Measurements from ENCODE around the gene TRIP11. TPM values are rescaled to one million over a fixed set of nuclear protein-coding genes. Genes with fewer than 3 reads are reported as not detected.

Gene TRIP11
- total RNA-seq, 1 donor from 2014 or later = 59.5 TPM

DNA sequence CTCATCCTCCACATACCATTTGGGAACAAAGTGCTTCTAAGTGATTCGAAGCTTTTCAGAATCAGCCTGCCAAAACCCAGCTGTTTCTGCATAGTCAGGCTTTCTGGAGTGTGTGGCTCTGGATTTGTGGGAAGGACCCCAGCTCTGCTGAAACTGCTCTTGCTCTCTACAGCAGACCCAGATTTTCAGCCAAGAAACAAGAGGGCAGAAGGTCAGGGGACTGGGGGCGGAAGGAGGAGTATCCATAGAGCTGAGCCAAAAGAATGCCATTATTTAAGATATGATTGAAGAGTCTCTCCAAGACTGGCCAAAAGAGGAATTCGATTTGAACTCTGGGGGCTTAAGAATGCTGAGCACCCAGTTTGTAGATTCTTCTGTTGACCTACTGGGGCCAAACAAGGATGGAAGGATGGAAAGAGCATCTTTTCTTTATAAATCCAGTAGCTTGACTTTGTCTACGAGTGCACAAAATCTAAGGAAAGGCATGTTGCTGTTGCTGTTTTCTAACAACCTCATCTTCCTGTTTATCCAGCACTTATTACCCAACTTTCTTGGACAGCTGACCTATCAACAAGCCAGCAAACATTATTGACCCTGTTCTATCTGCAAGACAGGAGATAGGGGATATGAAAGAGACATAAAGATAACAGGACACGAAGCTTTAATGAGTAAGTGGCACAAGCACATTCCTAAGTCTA lies 121.5 kb downstream of the TRIP11 start:
- Mint-ChIP-seq H3K27ac (no peak overlapping the region), H3K9me3 (no peaks in the 10 kb centered on the region), H3K4me1 (no peaks in the 10 kb centered on the region), H3K4me3 (no peak overlapping the region), H3K36me3 (ENCODE audit: low read depth) (no peaks in the 10 kb centered on the region), H3K27me3 (no peaks in the 10 kb centered on the region)
- CTCF ChIA-PET = no interaction called here
- TF ChIP-seq, protein P1, sequence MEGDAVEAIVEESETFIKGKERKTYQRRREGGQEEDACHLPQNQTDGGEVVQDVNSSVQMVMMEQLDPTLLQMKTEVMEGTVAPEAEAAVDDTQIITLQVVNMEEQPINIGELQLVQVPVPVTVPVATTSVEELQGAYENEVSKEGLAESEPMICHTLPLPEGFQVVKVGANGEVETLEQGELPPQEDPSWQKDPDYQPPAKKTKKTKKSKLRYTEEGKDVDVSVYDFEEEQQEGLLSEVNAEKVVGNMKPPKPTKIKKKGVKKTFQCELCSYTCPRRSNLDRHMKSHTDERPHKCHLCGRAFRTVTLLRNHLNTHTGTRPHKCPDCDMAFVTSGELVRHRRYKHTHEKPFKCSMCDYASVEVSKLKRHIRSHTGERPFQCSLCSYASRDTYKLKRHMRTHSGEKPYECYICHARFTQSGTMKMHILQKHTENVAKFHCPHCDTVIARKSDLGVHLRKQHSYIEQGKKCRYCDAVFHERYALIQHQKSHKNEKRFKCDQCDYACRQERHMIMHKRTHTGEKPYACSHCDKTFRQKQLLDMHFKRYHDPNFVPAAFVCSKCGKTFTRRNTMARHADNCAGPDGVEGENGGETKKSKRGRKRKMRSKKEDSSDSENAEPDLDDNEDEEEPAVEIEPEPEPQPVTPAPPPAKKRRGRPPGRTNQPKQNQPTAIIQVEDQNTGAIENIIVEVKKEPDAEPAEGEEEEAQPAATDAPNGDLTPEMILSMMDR (IDR thresholded peaks at IDR 0.05) = no peak
- POLR2A ChIA-PET = no interaction called here
- intact Hi-C loops (cut with micrococcal nuclease) = no loop called here
- DNase-seq (no peak), ATAC-seq (ENCODE audit: low read depth) (no peak)

Other genes with a start within 250 kb of the TRIP11 start
- 9.4 and 12.1 TPM in 2 replicates for gene TC2N, start 172.5 kb downstream of the TRIP11 start, total RNA-seq
- not detected in 2 replicates for gene FBLN5, start 92.4 kb downstream of the TRIP11 start, total RNA-seq
- gene ATXN3, start 66.5 kb upstream of the TRIP11 start, total RNA-seq = 23.8 and 29.3 TPM in 2 replicates
- gene NDUFB1, start 81.6 kb upstream of the TRIP11 start, total RNA-seq = 88.2 and 94.2 TPM in 2 replicates
- gene CPSF2, start 81.9 kb upstream of the TRIP11 start, total RNA-seq = 46.9 and 53.2 TPM in 2 replicates

All from activated B cell treated with CpG ODN at 0.5 μM for 24 hours (primary cell).